HT1080 (cell line): ENCODE results near the gene PRKCA. TPM values are rescaled to one million over a fixed set of nuclear protein-coding genes. Genes with fewer than 3 reads are reported as not detected.

Source experiments
- DNase-seq: peaks from one replicate; pipeline ENCODE4 v3.0.0-alpha.2; 2015; ENCODE audit warnings: low read depth
- total RNA-seq: library from RNA; depleted of rRNA; stranded (reverse); fragments of >200 nt; shearing (Covaris generic); gene quantifications from 2 replicates; pipeline ENCODE4 v1.2.3, GENCODE V29; 2014

PRKCA gene
- total RNA-seq, 1 experiment from 2014 or later: 24.1 TPM

GRCh38 chr17:66509926-66510325, 207.5 kb downstream of the PRKCA start:
- DNase-seq: no peak

- DNase-seq: no peak
Observed at GRCh38 chr17:66511135-66511534, 208.7 kb downstream of the PRKCA start.

- no peak for DNase-seq
Observed at GRCh38 chr17:66514227-66514806, 211.9 kb downstream of the PRKCA start.

GRCh38 chr17:66515974-66516373, 213.6 kb downstream of the PRKCA start:
- no peak for DNase-seq

GRCh38 chr17:66517336-66518009, 215.1 kb downstream of the PRKCA start:
- no peak for DNase-seq

GRCh38 chr17:66518108-66518507, 215.7 kb downstream of the PRKCA start:
- DNase-seq: no peak

GRCh38 chr17:66518677-66519076, 216.3 kb downstream of the PRKCA start:
- DNase-seq: no peak

- DNase-seq: no peak
Observed at GRCh38 chr17:66519154-66519553, 216.7 kb downstream of the PRKCA start.

GRCh38 chr17:66520999-66521398, 218.6 kb downstream of the PRKCA start:
- no peak for DNase-seq

GRCh38 chr17:66522591-66523272, 220.3 kb downstream of the PRKCA start:
- DNase-seq: peak; percentile 73

- no peak for DNase-seq
Observed at GRCh38 chr17:66523378-66524200, 221.2 kb downstream of the PRKCA start.

- no peak for DNase-seq
Observed at GRCh38 chr17:66524877-66525276, 222.5 kb downstream of the PRKCA start.

GRCh38 chr17:66525338-66525737, 222.9 kb downstream of the PRKCA start:
- DNase-seq: no peak

GRCh38 chr17:66526827-66527226, 224.4 kb downstream of the PRKCA start:
- DNase-seq: peak; percentile 44

- DNase-seq: no peak
Observed at GRCh38 chr17:66527335-66527734, 224.9 kb downstream of the PRKCA start.

- DNase-seq: peak; percentile 59
Observed at GRCh38 chr17:66531851-66532295, 229.5 kb downstream of the PRKCA start.

- no peak for DNase-seq
Observed at GRCh38 chr17:66533572-66533971, 231.2 kb downstream of the PRKCA start.

GRCh38 chr17:66533986-66534385, 231.6 kb downstream of the PRKCA start:
- DNase-seq: no peak

GRCh38 chr17:66535611-66536010, 233.2 kb downstream of the PRKCA start:
- no peak for DNase-seq

- no peak for DNase-seq
Observed at GRCh38 chr17:66537502-66537901, 235.1 kb downstream of the PRKCA start.

- no peak for DNase-seq
Observed at GRCh38 chr17:66538776-66539175, 236.4 kb downstream of the PRKCA start.
